GM19395 (cell line): Measurements from ENCODE around the gene GPR141.
A peak's percentile ranks its signal among the peaks of the same experiment; 100 is the strongest.

Experiments
- ATAC-seq: cut with Tn5 transposase; IDR thresholded peaks from one replicate; pipeline ENCODE4 v1.9.1; 2021; ENCODE audit warnings: mild to moderate bottlenecking, moderate library complexity; ENCODE audit not compliant: unreplicated experiment

The GPR141 gene

DNA sequence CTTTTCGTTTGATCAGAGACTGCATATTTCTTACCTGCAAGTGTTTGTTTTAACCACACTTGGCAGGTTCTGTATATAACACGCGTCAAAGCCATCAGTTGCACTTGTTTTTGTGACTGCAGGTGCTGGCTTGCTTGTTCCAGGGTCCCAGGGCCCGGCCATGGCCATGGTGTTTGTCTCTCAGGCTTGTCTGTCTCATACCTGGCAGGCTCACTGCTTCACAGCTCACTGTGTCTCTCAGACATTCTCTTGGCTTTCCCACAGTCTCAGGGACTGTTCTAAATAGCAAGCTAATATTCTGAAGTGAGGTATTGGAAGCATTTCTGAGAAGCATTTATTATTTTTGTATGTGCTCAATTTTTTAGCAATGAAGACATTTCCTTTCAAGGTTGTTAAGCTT, 46.9 kb downstream of the GPR141 start:
- ATAC-seq, result no peak

DNA sequence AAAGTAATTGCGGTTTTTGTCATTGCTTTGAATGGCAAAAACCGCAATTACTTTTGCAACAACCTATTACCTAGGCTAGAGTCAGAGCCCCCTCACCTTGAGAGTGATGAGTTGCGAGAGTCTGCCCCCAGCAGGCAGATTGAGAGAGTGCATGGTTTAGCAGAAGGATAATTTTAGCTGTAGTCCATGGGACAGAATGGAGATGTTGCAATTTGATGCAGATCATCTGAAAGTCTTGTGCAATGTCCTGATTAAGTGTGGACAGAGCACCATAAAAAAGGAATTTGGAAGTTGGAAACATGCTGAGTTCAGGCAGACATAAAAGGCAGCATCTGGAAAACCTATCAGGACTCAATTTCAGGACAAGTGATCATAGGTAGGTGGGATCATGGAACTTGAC, 48.7 kb downstream of the GPR141 start:
- ATAC-seq, result peak; percentile 79

DNA sequence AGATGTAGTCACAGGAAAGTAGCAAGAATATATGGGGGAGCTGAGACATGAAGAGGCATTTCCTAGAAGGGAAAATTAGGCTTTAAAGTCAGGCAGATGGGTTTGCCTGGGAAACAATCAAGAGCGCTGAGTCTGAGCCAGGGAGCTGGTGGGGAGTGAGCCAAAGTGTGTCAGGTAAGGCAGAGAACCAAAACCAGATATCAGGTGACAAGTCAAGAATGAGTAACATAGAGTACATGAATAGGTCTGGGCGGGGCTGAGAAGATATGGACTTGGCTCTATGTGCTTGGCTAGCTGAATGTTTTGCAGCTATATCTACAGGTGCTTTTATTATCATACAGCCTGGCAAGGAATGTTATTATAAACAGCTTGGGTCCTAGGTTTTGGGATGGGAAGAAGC, 49.3 kb downstream of the GPR141 start:
- ATAC-seq, result no peak

DNA sequence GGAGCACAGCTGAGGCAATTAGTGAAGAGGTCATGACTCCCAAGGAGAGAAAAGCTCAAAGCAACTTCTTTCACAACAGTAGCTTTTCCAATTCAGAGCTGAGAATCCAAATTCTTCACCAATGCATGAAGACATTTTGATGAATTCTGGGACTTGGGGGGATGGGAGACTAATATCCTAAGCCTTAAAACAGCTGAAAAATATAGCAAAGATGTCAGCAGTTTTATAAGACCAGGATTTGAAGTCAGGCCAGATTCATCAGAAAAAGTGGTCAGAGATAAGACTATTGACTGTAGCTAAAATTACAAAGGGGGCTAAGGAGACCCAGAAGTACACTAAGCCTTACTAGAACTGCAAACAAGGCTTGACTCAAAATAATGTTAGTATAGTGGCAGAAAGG, 51.6 kb downstream of the GPR141 start:
- ATAC-seq, result no peak

DNA sequence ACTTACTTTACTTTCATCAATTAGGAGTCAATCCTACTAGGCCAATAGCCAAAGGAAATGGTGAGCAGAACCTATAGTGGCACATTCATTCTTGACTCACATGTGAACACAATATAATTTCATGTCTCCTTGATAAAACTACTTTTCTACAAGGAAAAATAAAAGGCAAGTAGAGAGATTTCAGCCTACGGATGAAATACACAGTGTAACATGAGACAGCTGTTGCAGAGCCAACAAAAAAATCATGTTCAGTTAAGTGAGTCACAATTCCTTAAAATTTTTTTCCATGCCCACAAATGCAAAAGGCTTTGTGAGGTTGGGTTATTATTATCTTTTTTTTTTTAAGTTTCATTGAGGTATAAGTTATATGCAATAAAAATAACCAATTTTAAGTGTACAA, 54.8 kb downstream of the GPR141 start:
- no peak for ATAC-seq

DNA sequence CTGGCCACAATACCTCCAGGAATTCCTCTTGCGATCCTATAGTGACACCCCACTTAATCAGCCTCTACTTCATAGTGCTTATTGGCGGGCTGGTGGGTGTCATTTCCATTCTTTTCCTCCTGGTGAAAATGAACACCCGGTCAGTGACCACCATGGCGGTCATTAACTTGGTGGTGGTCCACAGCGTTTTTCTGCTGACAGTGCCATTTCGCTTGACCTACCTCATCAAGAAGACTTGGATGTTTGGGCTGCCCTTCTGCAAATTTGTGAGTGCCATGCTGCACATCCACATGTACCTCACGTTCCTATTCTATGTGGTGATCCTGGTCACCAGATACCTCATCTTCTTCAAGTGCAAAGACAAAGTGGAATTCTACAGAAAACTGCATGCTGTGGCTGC, 56.8 kb downstream of the GPR141 start:
- no peak for ATAC-seq

DNA sequence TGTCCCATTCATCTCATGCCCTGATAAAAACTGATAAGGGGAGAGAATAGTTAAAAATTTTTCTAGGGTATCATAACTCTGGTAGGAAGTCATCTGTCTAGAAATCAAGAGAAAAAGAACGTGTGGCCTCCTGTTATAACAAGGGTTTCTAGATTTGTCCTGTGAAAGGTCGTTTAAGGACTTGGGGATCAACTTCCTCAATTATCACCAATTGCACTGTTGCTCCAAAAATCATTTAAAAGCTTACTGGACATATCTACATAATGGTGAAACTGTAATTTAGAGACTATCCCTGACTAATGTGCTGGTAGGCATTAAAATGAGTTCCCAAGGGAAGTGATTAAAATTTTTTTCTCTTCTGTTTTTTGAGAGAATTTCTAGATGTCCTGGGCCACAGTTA, 58.2 kb downstream of the GPR141 start:
- ATAC-seq, result no peak

DNA sequence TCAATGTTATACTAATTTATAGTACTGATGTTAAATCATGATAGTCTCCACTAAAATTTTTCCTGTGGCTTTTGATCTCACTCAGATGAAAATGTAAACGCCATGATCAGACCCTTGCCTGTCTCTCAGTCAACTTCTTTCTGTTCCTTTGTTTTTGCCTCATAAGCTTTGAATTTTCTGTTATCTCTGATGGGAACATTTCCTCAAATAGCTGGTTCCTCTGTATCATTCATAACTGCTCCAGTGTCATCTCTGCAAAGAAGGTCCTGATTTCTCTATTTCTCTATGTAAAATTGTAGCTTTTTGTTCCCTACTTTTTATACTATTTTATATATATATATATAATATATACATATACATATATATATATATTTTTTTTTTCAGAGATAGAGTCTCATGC, 67.5 kb downstream of the GPR141 start:
- ATAC-seq, result no peak

DNA sequence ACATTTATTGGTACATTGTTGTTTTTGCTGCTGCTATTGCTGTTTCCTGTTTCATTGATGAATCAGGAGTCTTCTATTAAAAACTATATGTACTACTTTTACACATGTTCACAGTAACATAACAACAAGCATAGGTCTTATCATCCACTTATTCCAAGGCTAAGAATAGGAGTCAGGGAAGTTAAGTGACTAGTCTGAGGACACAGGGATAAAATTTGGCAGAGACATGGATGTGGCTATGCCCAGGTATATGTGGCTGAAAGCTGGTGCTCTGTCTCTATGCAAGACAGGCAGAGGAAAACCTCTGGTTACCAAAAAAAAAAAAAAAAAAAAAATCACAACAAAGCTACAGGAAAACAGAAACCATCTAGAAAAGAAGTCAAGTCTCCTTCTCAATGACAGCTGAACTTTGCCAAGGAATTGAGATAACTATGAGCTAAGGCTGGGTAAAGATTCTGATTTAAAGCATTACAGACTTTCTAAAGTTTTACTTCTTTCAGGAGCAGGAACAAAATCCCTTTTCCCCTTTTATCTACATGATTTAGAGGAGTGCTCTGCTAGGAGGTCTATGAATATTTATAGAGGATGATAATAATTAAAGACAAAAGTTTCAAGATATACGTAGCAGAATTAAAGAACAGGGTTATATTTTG, 70.0 kb downstream of the GPR141 start:
- ATAC-seq, result no peak

DNA sequence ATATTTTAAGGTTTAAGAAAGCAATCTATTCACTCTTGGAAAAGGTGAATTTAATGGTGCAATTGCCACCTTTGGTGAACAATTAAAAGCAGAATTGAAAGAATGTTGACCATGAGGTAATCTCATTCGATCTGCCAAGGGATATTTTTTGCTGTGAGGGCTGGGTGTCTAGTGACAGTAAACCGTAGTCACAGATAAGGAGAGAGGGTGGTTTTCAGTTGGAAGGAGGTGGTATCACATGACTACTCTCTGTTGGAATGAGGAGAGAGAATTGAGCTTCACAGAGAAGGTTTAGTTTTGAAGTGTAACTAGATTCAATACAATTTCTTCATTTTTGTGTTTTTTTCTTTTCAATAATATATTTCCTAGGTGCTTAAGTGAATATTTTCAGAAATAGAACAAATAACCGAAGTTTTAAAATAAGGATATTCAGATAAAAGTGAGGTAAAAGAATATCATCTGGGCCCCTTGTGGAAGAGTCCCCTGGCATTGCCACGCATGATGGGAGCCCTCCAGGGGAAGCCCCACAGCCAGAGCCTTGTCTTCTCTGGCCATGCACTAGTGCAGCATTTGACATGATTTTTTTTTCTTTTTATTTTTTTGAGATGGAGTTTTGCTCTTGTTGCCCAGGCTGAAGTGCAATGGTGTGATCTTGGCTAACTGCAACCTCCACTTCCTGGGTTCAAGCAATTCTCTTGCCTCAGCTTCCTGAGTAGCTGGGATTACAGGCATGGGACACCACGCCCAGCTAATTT, 73.4 kb downstream of the GPR141 start:
- no peak for ATAC-seq

DNA sequence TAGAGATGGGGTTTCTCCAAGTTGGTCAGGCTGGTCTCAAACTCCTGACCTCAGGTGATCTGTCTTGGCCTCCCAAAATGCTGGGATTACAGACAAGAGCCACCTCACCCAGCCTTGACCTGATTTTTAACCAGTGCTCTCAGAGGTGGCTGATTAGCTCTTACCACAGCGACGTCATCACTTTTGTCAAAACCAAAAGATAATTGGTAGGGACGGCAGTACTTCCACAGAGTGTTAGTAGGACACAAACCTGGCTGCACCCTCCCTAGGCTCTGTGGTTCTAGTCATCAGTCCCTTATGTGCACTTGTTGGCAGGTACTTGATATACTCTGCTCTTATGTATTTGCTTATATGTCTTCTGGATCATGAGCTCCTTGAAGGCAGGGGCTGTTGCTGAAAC, 74.0 kb downstream of the GPR141 start:
- ATAC-seq, result no peak

DNA sequence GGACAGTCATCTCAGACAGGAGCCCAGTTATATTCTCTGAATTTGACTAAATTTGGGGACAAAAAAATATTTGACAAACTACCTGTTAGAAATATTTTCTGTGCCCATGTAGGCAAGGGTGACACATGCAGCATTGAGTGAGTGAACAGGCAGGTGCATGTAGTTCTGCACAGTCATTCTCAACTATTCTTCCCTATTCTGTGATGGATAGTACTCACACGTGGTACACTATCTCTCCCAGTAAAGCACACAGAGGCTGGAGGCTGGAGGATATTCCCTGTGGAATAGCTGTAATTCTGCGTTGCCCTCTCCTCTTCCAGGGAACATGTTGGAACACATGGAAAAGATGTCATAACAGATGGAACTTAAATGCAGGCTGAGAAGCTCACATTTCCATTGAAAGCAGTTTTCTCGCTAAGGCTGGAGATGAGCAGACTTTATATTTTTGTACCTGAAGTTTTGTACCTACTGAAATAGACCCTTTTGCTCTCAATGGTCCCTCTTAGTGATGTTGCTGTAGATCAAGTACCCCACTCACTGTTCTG, 75.0 kb downstream of the GPR141 start:
- ATAC-seq, result no peak

DNA sequence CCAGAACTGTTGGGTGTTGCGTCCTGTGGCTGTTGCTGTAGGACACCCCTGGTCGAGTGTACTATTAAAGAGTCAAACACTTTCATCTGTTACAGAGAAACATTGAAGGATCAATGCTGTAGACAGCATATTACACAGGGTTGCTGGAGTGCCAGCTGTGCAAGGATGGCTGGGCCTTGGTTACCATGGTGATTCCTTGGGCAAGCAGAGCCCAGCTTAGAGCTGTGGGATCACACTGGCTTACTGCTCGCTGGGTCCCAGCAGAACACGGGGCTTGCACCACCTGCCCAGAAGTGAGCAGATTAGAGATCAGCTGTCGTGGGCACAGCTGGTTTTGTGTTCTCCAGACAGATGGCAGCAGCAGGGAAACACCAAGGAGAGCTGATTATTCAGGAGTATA, 76.0 kb downstream of the GPR141 start:
- no peak for ATAC-seq

DNA sequence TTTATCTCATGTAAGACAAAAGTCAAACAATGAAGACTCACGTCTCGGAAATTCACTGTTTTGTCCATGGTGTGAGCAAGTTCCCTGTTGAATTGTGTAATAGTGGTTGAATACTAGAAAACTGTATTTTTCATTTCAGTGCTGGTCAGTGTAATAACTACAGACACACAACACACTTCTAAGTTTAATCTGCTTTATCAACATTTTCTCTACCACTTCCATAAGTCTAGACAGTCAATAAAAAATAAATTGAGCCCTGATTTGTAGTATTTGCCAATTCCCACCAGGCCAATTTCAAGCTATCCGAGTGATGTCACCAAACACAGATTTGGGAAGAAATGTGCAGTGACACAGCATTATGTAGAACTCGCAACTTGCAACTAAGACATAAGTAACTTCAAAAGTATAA, 81.9 kb downstream of the GPR141 start:
- no peak for ATAC-seq

DNA sequence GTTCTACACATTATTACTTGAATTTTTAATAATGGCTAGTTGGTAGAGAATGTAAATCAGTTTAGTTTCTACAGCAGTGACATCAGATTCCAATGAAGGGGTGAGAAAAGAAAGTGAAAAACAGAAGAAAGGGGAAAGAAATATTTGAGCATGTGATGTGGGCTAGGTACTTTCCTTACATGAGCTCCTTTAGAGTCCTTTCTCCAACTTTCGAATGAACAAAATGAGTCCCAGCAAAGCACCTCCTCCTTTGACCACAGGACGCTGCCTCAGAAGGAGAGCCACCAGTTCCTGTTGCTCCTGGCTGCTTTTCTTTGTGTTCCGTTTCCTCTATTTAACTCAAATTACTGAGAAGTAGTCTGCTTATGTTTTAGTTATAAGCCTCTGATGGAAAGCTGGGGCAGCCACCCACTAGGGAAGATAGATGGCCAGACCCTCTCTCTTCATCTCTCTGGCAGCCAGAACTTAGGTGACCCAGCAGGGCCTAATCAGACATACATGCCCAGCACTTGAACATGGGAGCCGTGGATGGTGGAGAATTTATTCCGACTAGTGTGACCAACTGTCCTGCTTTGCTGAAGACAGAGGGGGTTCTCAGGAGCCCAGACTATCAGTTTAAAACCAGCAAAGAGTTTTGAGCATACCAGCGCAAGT, 82.4 kb downstream of the GPR141 start:
- ATAC-seq, result peak; percentile 94

DNA sequence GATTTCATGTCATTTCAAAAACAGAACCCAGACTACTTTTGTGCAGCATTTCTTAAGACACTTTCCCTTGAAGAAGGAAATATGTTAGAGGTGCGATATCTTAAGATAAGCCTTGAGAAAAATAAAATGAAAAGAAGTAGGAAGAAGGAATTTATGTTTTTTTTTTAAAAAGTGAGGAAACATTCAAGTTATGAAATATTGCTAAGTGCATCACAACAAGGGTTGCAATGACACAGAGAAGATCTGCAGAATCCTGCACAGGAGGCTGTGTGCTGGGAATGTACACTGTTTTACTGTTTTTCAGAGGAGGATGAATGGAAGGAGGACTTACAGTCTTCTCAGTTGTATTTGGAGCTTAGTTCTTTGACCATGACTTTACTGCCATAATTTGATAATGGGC, 85.0 kb downstream of the GPR141 start:
- no peak for ATAC-seq

DNA sequence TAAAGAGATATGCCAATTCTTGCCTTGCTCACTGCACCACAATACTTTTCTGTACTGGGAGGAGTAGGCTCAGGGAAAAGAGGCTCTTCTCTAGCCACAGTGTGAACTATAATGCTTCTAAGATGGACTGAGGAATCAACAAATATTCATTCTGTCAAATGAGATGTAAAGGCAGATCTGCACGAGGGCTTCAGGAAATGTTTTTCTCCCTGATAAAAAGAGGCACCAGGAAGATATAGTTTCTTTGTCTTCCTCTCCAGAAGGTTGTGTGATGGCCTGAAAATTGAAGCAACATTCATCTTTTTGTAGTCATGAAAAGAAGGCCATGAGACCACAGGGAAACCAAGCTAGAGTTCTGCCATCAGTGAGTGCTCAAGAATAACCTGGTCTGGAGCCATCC, 85.7 kb downstream of the GPR141 start:
- ATAC-seq, result no peak

DNA sequence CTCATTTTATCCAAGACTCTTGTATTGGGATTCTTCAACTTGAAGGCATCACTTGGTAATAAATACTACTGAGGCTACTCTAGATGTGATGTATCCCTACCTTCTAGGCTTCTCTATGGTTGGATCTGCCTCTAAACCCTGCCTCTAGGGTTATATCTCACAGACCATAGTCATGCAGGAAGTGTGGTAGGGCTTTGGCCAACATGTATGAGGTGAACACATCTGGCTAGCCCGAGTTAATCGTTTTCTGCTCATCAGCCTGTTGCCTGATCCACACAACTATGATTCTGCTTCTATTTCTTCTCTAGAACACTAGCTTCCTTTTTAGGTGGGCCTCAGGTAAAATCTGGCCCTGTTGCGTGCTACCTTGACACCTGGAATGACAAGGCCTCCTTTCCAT, 86.2 kb downstream of the GPR141 start:
- no peak for ATAC-seq

DNA sequence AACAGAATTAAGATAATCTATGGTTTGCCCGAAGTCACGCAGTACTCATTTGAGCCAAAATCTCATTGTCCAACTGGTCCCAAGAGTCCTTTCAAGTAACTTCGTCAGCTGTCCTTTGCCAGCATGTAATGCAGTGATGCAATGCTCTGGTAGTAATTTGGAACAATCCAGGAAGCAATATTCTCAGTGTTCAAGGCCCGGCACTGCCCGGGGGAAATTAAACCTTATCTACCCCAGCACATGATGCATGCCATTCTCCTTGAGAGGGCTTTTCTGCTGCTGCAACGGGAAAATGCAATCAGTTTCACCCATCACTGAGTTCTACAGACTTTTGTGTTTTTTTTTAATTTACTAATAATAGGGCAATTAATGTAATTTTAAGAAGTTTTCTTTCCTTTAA, 87.3 kb downstream of the GPR141 start:
- no peak for ATAC-seq

DNA sequence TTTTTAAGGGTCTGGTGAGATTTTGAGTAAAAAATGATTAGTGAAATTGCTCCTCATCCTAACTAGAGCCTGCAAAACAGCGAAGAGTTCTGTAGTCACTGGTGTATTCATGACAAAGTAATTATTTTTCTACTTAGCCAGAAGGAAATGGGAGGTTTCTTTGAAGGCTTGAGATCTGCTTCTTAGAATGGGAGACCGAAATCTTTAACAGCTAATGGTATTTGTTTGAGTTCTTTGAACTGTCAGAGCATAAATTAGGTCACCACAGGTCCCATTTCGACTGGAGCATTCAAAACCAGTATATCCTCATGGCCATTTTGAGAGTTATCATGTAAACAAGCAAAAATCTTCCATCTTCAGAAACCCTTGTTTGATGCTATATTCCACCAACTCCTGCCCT, 87.8 kb downstream of the GPR141 start:
- no peak for ATAC-seq

DNA sequence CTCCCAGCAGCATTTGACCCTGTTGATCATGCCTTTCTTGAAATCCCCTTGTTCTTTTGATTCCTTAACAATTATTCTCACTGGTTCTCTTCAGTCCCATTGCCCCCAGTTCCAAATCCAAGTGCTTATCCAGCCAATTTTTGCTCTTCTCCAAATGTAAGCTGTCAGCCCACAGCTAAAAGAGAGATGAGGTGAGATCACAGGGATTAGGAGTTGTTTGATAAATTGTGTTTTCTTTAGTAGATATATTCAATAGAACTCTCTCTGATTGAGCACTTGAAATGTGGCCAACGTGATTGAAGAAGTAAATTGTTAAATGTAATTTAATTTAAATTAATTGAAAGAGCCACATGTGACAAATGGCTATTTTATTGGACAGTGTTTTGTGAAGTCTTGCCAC, 88.2 kb downstream of the GPR141 start:
- no peak for ATAC-seq

DNA sequence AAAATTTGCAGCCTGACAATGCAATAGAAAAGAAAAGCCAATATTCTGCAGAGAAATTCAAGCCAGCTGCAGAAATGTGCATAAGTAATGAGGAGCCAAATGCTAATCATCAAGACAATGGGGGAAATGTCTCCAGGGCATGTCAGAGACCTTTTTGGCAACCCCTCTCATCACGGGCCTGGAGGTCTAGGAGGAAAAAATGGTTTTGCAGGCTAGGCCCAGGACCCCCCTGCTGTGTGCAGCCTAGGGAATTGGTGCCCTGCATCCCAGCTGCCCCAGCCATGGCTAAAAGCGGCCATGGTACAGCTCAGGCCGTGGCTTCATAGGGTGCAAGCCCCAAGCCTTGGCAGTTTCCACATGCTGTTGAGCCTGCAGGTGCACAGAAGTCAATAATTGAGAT, 92.4 kb downstream of the GPR141 start:
- no peak for ATAC-seq
